ENCODE data around the gene WIPF3.

DNA sequence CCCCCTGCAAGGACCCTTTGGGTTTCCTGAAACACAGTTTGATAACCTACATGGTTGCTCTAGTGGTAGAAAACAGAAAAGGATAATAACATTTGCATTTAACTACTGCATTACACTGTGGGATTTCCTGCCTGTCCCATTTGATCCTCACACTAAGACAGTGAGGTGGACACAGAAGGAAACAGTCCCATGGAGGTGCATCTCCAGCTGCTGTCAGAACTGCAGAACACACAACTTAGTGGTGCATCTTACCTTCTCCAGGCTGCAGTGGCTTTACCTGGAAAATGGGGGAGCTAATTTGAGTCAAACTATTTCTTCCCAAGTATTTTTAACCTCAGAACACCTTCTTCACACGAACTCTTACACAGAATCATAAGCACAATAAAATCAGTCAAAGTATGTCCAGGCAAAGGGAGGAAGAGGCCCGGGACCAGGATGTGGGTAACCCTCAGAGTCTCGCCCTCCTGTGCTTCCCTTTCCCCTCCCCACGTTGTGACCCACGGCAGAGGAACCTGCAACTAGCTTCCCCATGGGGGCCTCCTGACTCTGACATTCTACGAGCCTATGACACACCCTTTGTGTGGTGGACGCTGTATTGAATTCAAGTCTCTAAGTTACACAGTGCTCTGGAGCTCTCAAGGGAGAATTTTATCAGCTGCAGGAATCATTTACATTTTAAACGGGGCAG is 149.6 kb downstream of the WIPF3 start:
- TF ChIP-seq GATA2 (IDR thresholded peaks at IDR 0.05; ENCODE audit: low read depth, low read length): no peak
- TF ChIP-seq GATA3 (IDR thresholded peaks at IDR 0.05; ENCODE audit: low read depth, low read length): no peak
